ENCODE data around the gene ELOVL5.
"Not testable (repeated sequence)": the region's sequence is repeated elsewhere in the genome, so short reads cannot be mapped to it uniquely, and the experiment has no call there.

Gene ELOVL5

GRCh38 chr6:53391170-53391569 lies 42.4 kb upstream of the ELOVL5 start:
- no peak overlapping the region for H3K27ac ChIP-seq (replicated peaks)
- no peak overlapping the region for H3K4me3 ChIP-seq (replicated peaks; ENCODE audit: insufficient read depth, low read length)
- no peak for DNase-seq (ENCODE audit: low read depth in 1 of 2, low spot score in 1 of 2)
- TF ChIP-seq CTCF (IDR thresholded peaks at IDR 0.05; ENCODE audit: insufficient read depth, low read length) (no peak), SPI1 (IDR thresholded peaks at IDR 0.05; ENCODE audit: borderline replicate concordance, low read depth) (no peak), REST (IDR thresholded peaks at IDR 0.05; ENCODE audit: insufficient replicate concordance, low read depth) (no peak), POLR2AphosphoS5 (IDR thresholded peaks at IDR 0.05; ENCODE audit: low read depth) (no peak), GABPA (IDR thresholded peaks at IDR 0.05; ENCODE audit: low read depth) (no peak)
- H3K27me3 ChIP-seq (ENCODE audit: insufficient read depth, poor library complexity, severe bottlenecking): no peaks in the 10 kb centered on the region

- DNase-seq (ENCODE audit: low read depth in 1 of 2, low spot score in 1 of 2): no peak
- H3K4me3 ChIP-seq (replicated peaks; ENCODE audit: insufficient read depth, low read length): no peak overlapping the region
- H3K27ac ChIP-seq (replicated peaks): no peak overlapping the region
- TF ChIP-seq CTCF (IDR thresholded peaks at IDR 0.05; ENCODE audit: insufficient read depth, low read length) (no peak), REST (IDR thresholded peaks at IDR 0.05; ENCODE audit: insufficient replicate concordance, low read depth) (no peak), SPI1 (IDR thresholded peaks at IDR 0.05; ENCODE audit: borderline replicate concordance, low read depth) (no peak), GABPA (IDR thresholded peaks at IDR 0.05; ENCODE audit: low read depth) (no peak), POLR2AphosphoS5 (IDR thresholded peaks at IDR 0.05; ENCODE audit: low read depth) (no peak)
- H3K27me3 ChIP-seq (ENCODE audit: insufficient read depth, poor library complexity, severe bottlenecking): no peaks in the 10 kb centered on the region
Measured at GRCh38 chr6:53390010-53390409, 41.3 kb upstream of the ELOVL5 start.

- not testable (repeated sequence) for DNase-seq (ENCODE audit: low read depth in 1 of 2, low spot score in 1 of 2); H3K27ac ChIP-seq (replicated peaks); H3K4me3 ChIP-seq (replicated peaks; ENCODE audit: insufficient read depth, low read length); H3K27me3 ChIP-seq (ENCODE audit: insufficient read depth, poor library complexity, severe bottlenecking)
Measured at GRCh38 chr6:53388615-53389014, 39.9 kb upstream of the ELOVL5 start.

GRCh38 chr6:53382421-53382820 lies 33.7 kb upstream of the ELOVL5 start:
- no peak for TF ChIP-seq CTCF (IDR thresholded peaks at IDR 0.05; ENCODE audit: insufficient read depth, low read length)
- TF ChIP-seq SPI1 (IDR thresholded peaks at IDR 0.05; ENCODE audit: borderline replicate concordance, low read depth): no peak
- no peak for TF ChIP-seq GABPA (IDR thresholded peaks at IDR 0.05; ENCODE audit: low read depth)
- no peak for TF ChIP-seq POLR2AphosphoS5 (IDR thresholded peaks at IDR 0.05; ENCODE audit: low read depth)
- no peak for TF ChIP-seq REST (IDR thresholded peaks at IDR 0.05; ENCODE audit: insufficient replicate concordance, low read depth)
- no peak for DNase-seq (ENCODE audit: low read depth in 1 of 2, low spot score in 1 of 2)
- no peaks in the 10 kb centered on the region for H3K27me3 ChIP-seq (ENCODE audit: insufficient read depth, poor library complexity, severe bottlenecking)
- H3K27ac ChIP-seq (replicated peaks): no peak overlapping the region
- no peak overlapping the region for H3K4me3 ChIP-seq (replicated peaks; ENCODE audit: insufficient read depth, low read length)
